CD4-positive, alpha-beta T cell (primary cell): ENCODE measurements around the gene CTNNA3. TPM values are rescaled to one million over a fixed set of nuclear protein-coding genes. Genes with fewer than 3 reads are reported as not detected.

Experiments used
- ATAC-seq: fragments of 200-7000 bp; cut with Tn5 transposase; one replicate; pipeline ENCODE4 v1.10.0; 2022; ENCODE audit warnings: mild to moderate bottlenecking; ENCODE audit not compliant: poor library complexity
- CTCF ChIA-PET: fragments of 350-600 bp; sonication (Branson Sonifier 250); formaldehyde crosslinking; loops from one replicate; lab custom pipeline; 2021; ENCODE audit warnings: antibody characterized with exemption, inconsistent platforms; lab: Charles Lee
- POLR2A ChIA-PET: fragments of 350-600 bp; sonication (Branson Sonifier 250); formaldehyde crosslinking; loops from one replicate; lab custom pipeline; 2021; ENCODE audit warnings: antibody characterized with exemption, inconsistent platforms; lab: Charles Lee
- DNase-seq, 14 experiments: peaks; one replicate each; pipeline ENCODE4 v3.0.0-alpha.2; 2013 to 2020; ENCODE audit warnings: mixed read lengths in 2 of 14
- H3K27ac ChIP-seq, 2 donors: one replicate each; pipeline versions ENCODE4 v1.5.1 to v1.7.0; 2013; ENCODE audit warnings: low read length in 2 of 2, low read depth in 1 of 2, mild to moderate bottlenecking in 1 of 2
- H3K27me3 ChIP-seq, 2 experiments: 1 replicate in 1 of 2; 2 replicates in 1 of 2; pipeline versions ENCODE4 v1.6.1 to v1.7.0; 2013; ENCODE audit warnings: low read length in 2 of 2, control low read depth in 1 of 2, mild to moderate bottlenecking in 1 of 2, moderate library complexity in 1 of 2; ENCODE audit not compliant: insufficient read depth in 2 of 2, control insufficient read depth in 1 of 2
- H3K36me3 ChIP-seq: one replicate; pipeline ENCODE4 v1.6.1; 2013; ENCODE audit warnings: low read length, control low read depth; ENCODE audit not compliant: insufficient read depth
- H3K4me1 ChIP-seq: one replicate; pipeline ENCODE4 v1.6.1; 2013; ENCODE audit warnings: low read length, control low read depth; ENCODE audit not compliant: insufficient read depth
- H3K4me3 ChIP-seq: one replicate; pipeline ENCODE4 v1.5.1; 2013; ENCODE audit warnings: mild to moderate bottlenecking, low read length, moderate library complexity
- H3K9me3 ChIP-seq, 2 experiments: 1 replicate in 1 of 2; 2 replicates in 1 of 2; pipeline versions ENCODE4 v1.6.1 to v1.7.0; 2013; ENCODE audit warnings: low read length in 2 of 2, mild to moderate bottlenecking in 2 of 2, control low read depth in 1 of 2, moderate library complexity in 1 of 2; ENCODE audit not compliant: control insufficient read depth in 1 of 2, insufficient read depth in 1 of 2
- H3K27ac Mint-ChIP-seq: one replicate; pipeline ENCODE4 v1.8.0; 2020; ENCODE audit warnings: mixed read lengths
- H3K27me3 Mint-ChIP-seq: one replicate; pipeline ENCODE4 v1.8.0; 2021; ENCODE audit warnings: mixed read lengths
- H3K36me3 Mint-ChIP-seq: one replicate; pipeline ENCODE4 v1.8.0; 2021; ENCODE audit warnings: low read depth, mixed read lengths
- H3K4me1 Mint-ChIP-seq: one replicate; pipeline ENCODE4 v1.8.0; 2021; ENCODE audit warnings: low read depth, mixed read lengths
- H3K4me3 Mint-ChIP-seq: one replicate; pipeline ENCODE4 v1.8.0; 2020; ENCODE audit warnings: mild to moderate bottlenecking, mixed read lengths
- H3K9me3 Mint-ChIP-seq: one replicate; pipeline ENCODE4 v1.8.0; 2020; ENCODE audit warnings: mixed read lengths
- intact Hi-C, 2 experiments: fragments of 100-400 bp; cut with DNase I in 1 of 2; cut with micrococcal nuclease in 1 of 2; formaldehyde crosslinking; loops; one replicate each; pipeline versions ENCODE4 v1.15.1 to v1.9.0; 2023 to 2025; cut with DNase I, micrococcal nuclease
- total RNA-seq, 174 experiments: library from RNA in 2 of 174; stranded (reverse) in 2 of 174; gene quantifications; one replicate each; pipeline ENCODE4 v1.2.3 and lab custom pipeline; 2021 to 2026
- TF ChIP-seq, protein P1 (sequence below): fragments of 200-600 bp; IDR thresholded peaks from one replicate; pipeline ENCODE4 v1.8.0; 2022; ENCODE audit warnings: antibody characterized with exemption, mild to moderate bottlenecking

Gene CTNNA3
- total RNA-seq, 2 experiments from 2014 or later: 0.80 TPM; not detected in 1

GRCh38 chr10:66455304-66455703 lies 1240.7 kb downstream of the CTNNA3 start:
- ATAC-seq (no peak), DNase-seq (no peak)
- no peaks in the 10 kb centered on the region for H3K4me1 Mint-ChIP-seq
- TF ChIP-seq, protein P1, sequence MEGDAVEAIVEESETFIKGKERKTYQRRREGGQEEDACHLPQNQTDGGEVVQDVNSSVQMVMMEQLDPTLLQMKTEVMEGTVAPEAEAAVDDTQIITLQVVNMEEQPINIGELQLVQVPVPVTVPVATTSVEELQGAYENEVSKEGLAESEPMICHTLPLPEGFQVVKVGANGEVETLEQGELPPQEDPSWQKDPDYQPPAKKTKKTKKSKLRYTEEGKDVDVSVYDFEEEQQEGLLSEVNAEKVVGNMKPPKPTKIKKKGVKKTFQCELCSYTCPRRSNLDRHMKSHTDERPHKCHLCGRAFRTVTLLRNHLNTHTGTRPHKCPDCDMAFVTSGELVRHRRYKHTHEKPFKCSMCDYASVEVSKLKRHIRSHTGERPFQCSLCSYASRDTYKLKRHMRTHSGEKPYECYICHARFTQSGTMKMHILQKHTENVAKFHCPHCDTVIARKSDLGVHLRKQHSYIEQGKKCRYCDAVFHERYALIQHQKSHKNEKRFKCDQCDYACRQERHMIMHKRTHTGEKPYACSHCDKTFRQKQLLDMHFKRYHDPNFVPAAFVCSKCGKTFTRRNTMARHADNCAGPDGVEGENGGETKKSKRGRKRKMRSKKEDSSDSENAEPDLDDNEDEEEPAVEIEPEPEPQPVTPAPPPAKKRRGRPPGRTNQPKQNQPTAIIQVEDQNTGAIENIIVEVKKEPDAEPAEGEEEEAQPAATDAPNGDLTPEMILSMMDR: no peak
- Histone ChIP-seq H3K4me3 (no peak overlapping the region), H3K9me3 (peaks cover 5% of the 10 kb centered on the region in 2 experiments), H3K36me3 (no peaks in the 10 kb centered on the region), H3K27ac (no peak overlapping the region), H3K27me3 (no peaks in the 10 kb centered on the region), H3K4me1 (no peaks in the 10 kb centered on the region)
- peaks cover 5% of the 10 kb centered on the region for H3K9me3 Mint-ChIP-seq
- no peaks in the 10 kb centered on the region for H3K36me3 Mint-ChIP-seq
- intact Hi-C loops: no loop called here
- ChIA-PET CTCF (no interaction called here), POLR2A (no interaction called here)
- no peak overlapping the region for H3K4me3 Mint-ChIP-seq
- H3K27me3 Mint-ChIP-seq: no peaks in the 10 kb centered on the region
- no peak overlapping the region for H3K27ac Mint-ChIP-seq

- H3K9me3 Mint-ChIP-seq: peaks cover 4% of the 10 kb centered on the region
- H3K9me3 ChIP-seq: peaks cover 0 to 20% of the 10 kb centered on the region in 2 experiments
- H3K4me1 Mint-ChIP-seq: no peaks in the 10 kb centered on the region
- DNase-seq (no peak), ATAC-seq (no peak)
- no peak overlapping the region for H3K27ac Mint-ChIP-seq
- TF ChIP-seq, protein P1: no peak
- no peak overlapping the region for H3K4me3 ChIP-seq
- intact Hi-C loops: no loop called here
- H3K36me3 ChIP-seq: no peaks in the 10 kb centered on the region
- no peaks in the 10 kb centered on the region for H3K27me3 Mint-ChIP-seq
- ChIA-PET CTCF (no interaction called here), POLR2A (no interaction called here)
- no peaks in the 10 kb centered on the region for H3K4me1 ChIP-seq
- no peak overlapping the region for H3K27ac ChIP-seq
- no peaks in the 10 kb centered on the region for H3K27me3 ChIP-seq
- H3K4me3 Mint-ChIP-seq: no peak overlapping the region
- no peaks in the 10 kb centered on the region for H3K36me3 Mint-ChIP-seq
These were observed 1255.4 kb downstream of the CTNNA3 start for GRCh38 chr10:66440568-66440967.

DNA sequence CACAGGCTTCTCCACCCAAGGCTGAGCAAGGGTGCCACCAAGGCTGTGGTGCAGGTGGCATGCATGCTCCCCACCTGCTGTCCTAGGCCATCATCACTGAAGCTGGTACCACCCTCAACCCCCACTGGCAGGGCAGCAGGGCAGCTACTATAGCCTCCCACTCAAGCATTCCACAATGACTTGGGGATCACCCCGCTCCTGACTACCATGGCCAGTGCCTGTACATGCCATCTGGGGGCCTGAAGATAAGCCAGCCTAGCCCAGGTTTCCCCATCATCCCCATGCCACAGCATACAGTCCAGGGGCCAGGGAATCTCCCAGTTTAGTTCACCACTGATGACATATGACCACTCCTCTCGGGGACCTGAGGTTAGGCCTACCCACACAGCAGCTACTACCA lies 1281.1 kb downstream of the CTNNA3 start:
- H3K36me3 ChIP-seq: no peaks in the 10 kb centered on the region
- no peak overlapping the region for H3K4me3 Mint-ChIP-seq
- peaks cover 10% of the 10 kb centered on the region for H3K9me3 Mint-ChIP-seq
- TF ChIP-seq, protein P1: no peak
- peaks cover 0 to 12% of the 10 kb centered on the region in 2 experiments for H3K9me3 ChIP-seq
- no peak overlapping the region for H3K27ac Mint-ChIP-seq
- H3K4me1 ChIP-seq: no peaks in the 10 kb centered on the region
- CTCF ChIA-PET: no interaction called here
- H3K27me3 Mint-ChIP-seq: no peaks in the 10 kb centered on the region
- H3K36me3 Mint-ChIP-seq: no peaks in the 10 kb centered on the region
- POLR2A ChIA-PET: no interaction called here
- H3K27ac ChIP-seq: no peak overlapping the region
- DNase-seq: no peak
- no peaks in the 10 kb centered on the region for H3K4me1 Mint-ChIP-seq
- H3K4me3 ChIP-seq: no peak overlapping the region
- intact Hi-C loops: no loop called here
- H3K27me3 ChIP-seq: no peaks in the 10 kb centered on the region
- ATAC-seq: no peak
